Heart left ventricle (tissue), 13 donors: ENCODE measurements around the gene MPDZ.

Experiments used
- CTCF ChIP-seq, 12 donors: fragments of 200-600 bp; sonication (generic) in 4 of 12; IDR thresholded peaks; one replicate each; pipeline versions ENCODE4 v1.5.0 to v1.8.0; 2018 to 2022; ENCODE audit warnings: antibody characterized with exemption in 12 of 12, mild to moderate bottlenecking in 5 of 12
- POLR2A ChIP-seq, 2 donors: fragments of 450-650 bp; IDR thresholded peaks; one replicate each; pipeline ENCODE4 v1.6.1; 2017; ENCODE audit warnings: antibody characterized with exemption in 2 of 2, mild to moderate bottlenecking in 2 of 2, moderate library complexity in 2 of 2
- donor health status: ischemic (EF 13 %, LVEDD 7.1; RV severe dilation, severe dysfunction).
- donor health status: DM: no; HTN: yes; CAD: no.
- donor health status: DM: no; HTN: no; CAD: no.
- donor health status: ischemic (EF 25% LVEDD 6.9; RV normal size, moderate dysfunction).
- donor health status: ischemic (EF 25% LVEDD 5.7; RV mildly dilated, moderate dysfunction).
- donor health status: ischemic (EF 35%, LVEDD 5.7; RV mildly dilated, moderate dysfunction).
- donor health status: nonischemic (EF 11% LVEDD 7.7; RV severe dilation, severe dysfunction).
- donor health status: DM: yes; HTN: yes; CAD: no.
- donor health status: PGD.
- donor health status: ischemic (EF 29% LVEDD 5.4; RV normal size, mild dysfunction).
- donor health status: nonischemic (EF 23%, LVEDD 6.1; RV moderate dilation, normal function).

- TF ChIP-seq POLR2A (IDR thresholded peaks at IDR 0.05) = no peak
- TF ChIP-seq CTCF (IDR thresholded peaks at IDR 0.05) = no peak
Observed at GRCh38 chr9:13215791-13216554, 63.5 kb downstream of the MPDZ start.
